ENCODE data around the gene PSMG1. TPM values are rescaled to one million over a fixed set of nuclear protein-coding genes. Genes with fewer than 3 reads are reported as not detected.
"Not testable (repeated sequence)": the region's sequence is repeated elsewhere in the genome, so short reads cannot be mapped to it uniquely, and the experiment has no call there.

Gene PSMG1, protein sequence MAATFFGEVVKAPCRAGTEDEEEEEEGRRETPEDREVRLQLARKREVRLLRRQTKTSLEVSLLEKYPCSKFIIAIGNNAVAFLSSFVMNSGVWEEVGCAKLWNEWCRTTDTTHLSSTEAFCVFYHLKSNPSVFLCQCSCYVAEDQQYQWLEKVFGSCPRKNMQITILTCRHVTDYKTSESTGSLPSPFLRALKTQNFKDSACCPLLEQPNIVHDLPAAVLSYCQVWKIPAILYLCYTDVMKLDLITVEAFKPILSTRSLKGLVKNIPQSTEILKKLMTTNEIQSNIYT
- total RNA-seq, result 18.2 TPM

DNA sequence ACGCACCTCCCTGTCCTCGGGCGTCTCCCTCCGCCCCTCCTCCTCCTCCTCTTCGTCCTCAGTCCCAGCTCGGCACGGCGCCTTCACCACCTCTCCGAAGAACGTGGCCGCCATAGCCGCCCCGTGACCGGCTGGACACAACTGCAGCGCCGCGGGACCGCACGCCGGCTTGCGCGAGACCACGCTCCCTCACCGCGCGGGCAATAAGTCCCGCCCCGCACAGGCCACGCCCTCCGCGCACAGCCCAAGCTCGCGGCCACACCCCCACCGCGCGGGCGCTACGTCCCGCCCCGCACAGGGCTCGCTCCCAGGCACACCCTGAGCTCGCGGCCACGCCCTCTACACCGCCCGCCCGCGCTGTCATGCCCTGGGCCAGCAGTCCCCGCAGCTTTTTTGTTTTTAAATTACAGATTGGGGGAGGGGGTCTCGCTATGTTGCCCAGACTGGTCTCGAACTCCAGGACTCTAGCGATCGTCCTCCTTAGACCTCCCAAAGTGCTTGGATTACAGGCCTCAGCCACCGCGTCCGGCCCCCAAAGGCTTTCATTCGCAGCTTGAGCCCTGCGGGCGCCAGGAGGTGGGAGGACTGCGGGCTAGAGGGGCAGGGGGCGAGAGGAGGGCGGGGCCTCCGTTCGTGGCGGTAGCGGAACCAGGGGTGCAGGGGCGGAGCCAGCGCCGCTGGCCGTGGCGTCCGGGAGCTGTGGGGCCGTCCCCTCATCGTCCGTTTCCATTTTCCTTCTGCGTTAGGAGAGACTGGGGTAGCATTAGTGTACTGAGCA, at the start of gene PSMG1:
TSS of gene PSMG1 (minus strand) at position 180 of the 778 bp plus-strand sequence. CDS start at position 114, 66 bp downstream.
- intact Hi-C loops (cut with DNase I), result loop anchor here (10.0 kb wide), 1 partner anchor 201 kb away; a partner anchor contains a TSS
- peak; percentile 96 for DNase-seq (ENCODE audit: low spot score)
- peak; percentile 97 for ATAC-seq

DNA sequence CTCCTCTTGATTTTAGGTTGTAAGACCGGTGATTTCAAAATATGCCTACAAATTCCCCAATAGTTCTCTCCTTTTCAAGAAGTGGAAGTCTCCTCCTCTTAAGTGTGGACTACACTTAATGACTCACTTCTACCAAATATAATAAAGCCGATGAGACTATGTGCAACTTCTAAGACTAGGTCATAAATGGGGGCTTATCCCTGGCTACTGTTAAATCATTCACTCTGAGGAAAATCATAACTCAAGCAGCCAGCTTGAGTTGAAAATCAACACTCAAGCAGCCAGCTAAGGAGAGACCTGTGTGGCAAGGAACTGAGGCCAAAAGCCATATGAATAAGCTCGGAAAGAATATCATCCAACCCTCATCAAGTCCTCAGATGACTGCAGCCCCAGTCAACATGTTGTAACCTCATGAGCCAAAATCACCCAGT, 49.6 kb upstream of the PSMG1 start:
- no peak for DNase-seq (ENCODE audit: low spot score)
- ATAC-seq, result no peak
- intact Hi-C loops (cut with DNase I), result no loop called here

DNA sequence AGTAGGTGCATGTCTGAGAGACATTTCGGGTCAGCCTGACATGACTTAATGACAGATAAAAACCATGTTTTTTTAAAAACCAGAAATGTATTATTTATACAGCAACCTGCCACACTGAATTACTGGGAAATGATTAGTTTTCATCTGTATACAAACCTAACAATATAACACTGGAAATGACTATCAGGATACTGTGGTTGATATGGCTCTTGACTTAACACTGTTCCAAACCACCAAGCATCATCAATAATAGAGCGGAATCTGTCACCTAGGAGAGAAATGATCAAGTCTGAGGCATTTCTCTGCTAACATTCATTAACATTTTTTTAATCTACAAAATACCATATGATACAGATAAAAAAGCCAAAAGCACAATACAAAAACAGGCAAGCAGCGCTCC, 41.7 kb upstream of the PSMG1 start:
- intact Hi-C loops (cut with DNase I), result no loop called here
- ATAC-seq (no peak), DNase-seq (ENCODE audit: low spot score) (no peak)

DNA sequence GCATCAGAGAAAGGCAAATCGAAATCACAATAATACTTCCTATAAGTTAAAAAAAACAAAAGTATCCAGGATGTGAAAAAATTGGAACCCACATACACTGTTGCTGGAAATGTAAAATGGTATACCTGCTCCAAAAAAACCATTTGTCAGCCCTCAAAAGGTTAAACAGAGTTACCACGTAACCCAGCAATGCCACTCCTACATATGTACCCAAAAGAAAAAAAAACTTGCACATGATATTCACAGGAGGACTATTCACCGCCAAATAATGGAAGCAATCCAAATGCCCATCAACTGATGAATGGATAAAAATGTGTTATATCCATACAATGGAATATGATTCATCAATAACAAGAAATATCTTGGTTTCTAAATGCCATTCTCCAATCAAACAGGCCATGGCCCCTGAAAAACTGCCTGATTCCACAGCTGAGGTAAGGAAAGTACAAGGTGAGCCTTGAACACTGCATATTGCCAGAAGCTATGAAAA, 38.8 kb upstream of the PSMG1 start:
- DNase-seq (ENCODE audit: low spot score) (no peak), ATAC-seq (no peak)
- intact Hi-C loops (cut with DNase I), result no loop called here

DNA sequence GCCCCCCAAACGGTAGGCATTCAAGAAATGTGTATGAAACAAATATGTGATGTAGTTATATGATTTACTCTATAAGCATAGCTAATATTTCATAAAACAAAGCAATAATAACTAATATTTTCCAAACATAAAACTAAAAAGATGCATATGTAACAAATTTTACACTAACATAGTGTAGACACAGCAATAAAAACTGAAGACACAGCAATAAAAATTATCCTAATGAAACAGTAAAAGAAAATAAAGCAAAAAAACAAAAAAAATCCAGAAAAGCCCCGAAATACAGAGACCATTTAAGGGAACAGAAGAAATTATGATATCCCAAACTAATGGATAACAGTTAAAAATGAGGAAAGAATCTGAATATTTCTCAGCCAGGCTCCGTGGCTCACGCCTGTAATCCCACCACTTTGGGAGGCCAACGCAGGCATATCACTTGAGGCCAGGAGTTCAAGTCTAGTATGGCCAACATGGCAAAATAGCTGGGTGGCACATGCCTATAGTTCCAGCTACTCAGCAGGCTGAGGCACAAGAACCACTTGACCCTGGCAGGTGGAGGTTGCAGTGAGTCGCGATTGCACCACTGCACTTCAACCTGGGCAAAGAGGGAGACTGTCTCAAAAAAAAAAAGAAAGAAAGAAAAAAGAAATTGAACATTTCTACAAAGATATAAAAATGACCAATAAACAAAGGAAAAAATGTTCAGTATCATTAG, 38.2 kb upstream of the PSMG1 start:
- intact Hi-C loops (cut with DNase I), result no loop called here
- no peak for DNase-seq (ENCODE audit: low spot score)
- no peak for ATAC-seq

DNA sequence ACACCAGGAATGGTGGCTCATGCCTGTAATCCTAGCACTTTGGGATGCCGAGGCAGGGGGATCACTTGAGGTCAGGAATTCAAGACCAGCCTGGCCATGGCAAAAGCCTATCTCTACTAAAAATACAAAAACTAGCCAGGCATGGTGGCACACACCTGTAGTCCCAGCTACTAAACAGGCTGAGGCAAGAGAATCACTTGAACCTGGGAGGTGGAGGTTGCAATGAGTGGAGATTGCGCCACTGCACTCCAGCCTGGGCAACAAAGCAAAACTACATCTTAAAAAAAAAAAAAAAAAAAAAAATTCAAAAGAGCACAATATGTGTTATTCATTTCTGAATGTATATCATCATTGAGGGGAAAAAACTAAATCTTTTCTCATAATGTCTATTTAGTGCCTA, 37.6 kb upstream of the PSMG1 start:
- ATAC-seq; intact Hi-C loops (cut with DNase I); DNase-seq (ENCODE audit: low spot score): not testable (repeated sequence)

DNA sequence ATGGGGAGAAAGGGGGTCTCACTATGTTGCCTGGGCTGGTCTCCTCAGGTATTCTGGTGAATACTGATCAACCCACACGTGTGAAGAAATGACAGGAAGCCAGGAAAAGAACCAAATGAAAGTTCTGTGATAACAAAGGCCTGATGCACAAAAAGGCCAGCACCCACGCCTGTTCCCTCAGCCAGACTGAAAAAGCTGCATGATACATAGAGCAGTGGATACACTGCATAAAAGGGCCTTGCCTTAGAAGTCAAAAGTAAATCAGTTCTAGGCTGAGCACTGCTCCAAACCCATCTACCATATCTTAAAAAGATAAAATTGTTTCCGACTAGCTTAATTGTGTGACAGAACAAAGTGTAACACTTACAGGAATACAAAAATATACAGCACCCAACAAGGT, 36.9 kb upstream of the PSMG1 start:
- ATAC-seq (no peak), DNase-seq (ENCODE audit: low spot score) (no peak)
- intact Hi-C loops (cut with DNase I), result no loop called here

DNA sequence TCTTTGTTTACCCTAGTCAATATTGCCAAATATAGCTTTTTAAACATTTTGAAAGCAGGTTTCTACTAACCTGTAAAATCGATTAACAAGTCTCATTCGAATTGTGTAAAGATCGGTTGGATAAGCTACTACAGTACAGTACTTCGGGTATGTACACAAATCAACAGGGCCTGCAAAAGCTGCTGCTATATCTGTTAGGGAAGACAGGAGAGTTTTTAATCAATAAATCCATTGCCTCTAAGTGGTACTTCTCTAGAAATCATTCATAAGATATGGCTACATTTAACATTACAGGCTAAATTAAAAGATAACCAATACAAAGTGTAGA, 34.8 kb upstream of the PSMG1 start:
- no peak for ATAC-seq
- intact Hi-C loops (cut with DNase I), result no loop called here

DNA sequence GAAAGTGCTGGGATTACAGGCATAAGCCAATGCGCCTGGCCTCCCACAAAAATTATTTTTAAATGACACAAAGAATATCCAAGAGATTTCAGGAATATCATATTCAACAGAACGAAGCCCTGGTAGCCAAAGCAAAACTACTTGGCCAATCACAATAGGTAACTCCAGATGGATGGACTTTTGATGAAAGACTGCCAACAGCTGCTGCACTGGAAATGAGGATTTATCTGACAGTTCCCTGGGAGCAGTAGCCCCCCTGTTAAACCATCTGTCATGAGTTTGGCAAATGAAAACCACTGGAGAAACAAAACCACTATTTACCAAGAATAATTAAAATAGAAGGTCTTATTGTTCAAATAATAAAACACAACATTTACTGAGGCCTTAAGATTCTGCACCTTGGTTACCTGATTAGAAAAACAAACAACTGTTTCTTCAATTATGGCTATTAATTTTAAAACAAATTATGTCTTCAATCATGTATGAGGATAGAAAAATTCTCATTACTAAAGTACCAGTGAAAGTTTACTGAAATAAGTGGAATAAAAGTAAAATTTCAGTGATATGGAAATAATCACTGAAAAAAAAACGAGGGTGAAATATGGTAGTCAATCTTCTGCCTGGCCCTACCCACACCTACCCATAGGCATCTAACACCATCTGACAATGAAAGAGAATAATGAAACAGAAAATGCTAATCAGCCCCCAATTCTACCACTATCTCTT, 34.3 kb upstream of the PSMG1 start:
- no peak for DNase-seq (ENCODE audit: low spot score)
- intact Hi-C loops (cut with DNase I), result no loop called here
- no peak for ATAC-seq

More for the DNA sequence above, 34.8 kb upstream of the PSMG1 start:
- no peak for DNase-seq (ENCODE audit: low spot score)

DNA sequence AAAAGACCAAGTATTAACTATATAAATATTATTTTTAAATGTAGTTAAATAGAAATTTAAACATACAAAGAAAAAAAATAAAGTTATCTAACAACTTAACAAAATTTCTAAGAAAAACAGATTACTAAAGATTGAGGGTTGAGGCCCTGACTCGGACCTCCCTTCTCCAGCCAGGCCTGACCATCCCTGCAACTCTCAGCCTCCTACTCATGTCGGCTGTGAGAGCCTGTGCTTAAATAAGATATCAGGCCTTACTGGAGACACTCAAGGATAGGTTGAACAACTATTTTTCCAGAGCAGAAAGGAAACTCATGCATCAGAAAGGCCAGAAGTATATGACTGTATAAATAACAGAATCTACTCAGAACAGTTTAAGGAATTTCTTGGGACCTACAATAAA, 33.0 kb upstream of the PSMG1 start:
- ATAC-seq (no peak), DNase-seq (ENCODE audit: low spot score) (no peak)
- intact Hi-C loops (cut with DNase I), result no loop called here

DNA sequence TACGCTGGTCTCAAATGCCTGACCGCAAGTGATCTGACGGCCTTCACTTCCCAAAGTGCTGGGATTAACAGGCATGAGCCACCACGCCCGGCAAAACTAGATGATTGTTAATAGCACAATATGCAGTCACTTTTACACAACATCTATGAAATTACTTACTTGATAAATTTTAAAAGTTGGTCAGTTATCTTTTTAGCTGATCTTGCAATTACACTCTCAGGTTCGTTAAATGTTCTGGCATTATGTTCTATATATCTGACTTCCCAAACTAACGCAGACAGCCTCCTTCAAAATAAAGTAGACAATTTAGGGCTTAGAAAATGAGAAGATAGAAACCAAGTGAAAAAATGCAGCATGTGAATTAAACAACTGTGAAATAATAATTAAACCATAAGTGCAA, 31.8 kb upstream of the PSMG1 start:
- intact Hi-C loops (cut with DNase I), result no loop called here
- DNase-seq (ENCODE audit: low spot score) (no peak), ATAC-seq (no peak)

DNA sequence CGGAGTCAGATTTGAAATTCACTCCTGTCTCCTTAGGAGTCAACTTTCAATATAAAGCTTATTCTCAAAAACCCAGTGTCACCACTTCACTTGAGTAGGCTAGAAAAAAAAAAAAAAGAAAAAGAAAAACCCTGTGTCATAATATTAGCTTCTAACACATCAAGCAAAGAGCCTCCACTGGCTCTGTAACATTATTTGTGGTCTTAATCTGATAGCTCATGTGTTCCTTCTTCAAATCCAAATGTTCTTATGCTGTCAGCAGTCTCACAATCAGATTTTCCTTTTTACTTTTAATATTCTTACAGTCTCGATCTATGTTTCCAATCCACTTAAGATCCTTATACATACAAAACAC, 26.1 kb upstream of the PSMG1 start:
- no peak for ATAC-seq
- intact Hi-C loops (cut with DNase I), result no loop called here

DNA sequence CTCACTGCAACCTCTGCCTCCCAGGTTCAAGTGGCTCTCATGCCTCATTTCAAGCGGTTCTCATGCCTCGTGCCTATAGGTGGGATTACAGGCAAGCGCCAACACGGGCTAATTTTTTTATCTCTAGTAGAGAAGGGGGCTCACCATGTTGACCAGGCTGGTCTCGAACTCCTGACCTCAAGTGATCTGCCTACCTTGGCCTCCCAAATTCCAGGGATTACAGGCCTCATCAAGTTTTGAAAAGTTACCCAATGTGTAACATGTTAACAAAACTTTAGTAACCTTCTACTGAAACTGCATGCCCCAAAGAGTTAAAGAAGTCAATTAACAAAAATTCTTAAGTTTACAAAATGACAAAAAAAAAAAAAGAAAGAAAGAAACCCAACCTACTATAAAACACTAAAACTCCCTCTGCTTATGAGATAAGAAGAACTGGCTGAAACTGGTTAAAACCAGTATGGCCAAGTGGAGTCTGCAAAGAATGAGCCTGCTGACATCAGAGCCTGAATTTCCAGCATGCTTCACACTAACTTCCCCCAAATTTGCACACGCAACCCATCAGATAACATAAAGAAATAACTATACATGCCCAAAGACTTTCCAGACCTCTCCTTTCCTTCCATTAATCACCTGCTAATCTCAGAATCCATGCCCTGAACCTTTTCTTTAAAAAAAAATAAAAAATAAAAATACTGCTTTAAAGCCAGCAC, 25.5 kb upstream of the PSMG1 start:
- intact Hi-C loops (cut with DNase I), result no loop called here
- no peak for ATAC-seq

More for the DNA sequence above, 26.1 kb upstream of the PSMG1 start:
- no peak for DNase-seq (ENCODE audit: low spot score)

DNA sequence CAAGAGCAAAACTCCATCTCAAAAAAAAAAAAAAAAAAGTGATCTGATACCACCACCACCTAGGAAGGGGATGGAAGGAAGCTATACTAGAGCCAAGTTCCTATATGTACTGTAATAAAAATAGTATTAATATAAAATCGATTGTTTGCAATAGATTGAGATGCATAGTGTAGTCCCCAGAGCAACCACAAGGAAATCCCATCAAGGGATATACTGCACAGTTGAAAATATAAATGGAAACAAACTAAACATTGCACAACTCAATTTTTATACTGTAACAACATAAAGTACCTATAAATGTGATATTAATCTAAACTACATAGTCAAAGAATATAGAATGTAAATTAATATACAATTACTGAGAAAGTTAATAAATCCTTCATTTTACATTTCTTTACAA, 20.9 kb upstream of the PSMG1 start:
- DNase-seq (ENCODE audit: low spot score), result no peak
- no peak for ATAC-seq
- intact Hi-C loops (cut with DNase I), result no loop called here

More for the DNA sequence above, 25.5 kb upstream of the PSMG1 start:
- DNase-seq (ENCODE audit: low spot score), result no peak

DNA sequence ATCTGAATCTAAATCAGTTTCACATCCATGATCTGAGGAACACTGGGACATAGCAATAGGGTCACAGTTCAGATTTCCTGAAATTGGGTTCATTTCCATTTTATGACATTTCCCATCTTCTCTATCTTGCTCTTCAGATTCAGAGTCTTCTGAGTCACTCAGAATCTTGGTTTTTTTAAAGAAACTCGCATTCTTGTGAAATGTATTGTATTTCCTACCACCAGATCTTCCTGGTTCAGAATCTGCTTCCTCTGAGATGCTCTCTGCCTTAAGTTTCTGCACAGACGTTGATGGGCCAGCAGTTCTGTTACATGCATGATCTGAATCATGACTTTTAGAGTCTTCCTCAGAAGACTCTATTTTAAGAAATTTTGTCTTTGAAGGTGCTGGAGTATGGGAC, 15.5 kb upstream of the PSMG1 start:
- intact Hi-C loops (cut with DNase I), result no loop called here
- no peak for DNase-seq (ENCODE audit: low spot score)

DNA sequence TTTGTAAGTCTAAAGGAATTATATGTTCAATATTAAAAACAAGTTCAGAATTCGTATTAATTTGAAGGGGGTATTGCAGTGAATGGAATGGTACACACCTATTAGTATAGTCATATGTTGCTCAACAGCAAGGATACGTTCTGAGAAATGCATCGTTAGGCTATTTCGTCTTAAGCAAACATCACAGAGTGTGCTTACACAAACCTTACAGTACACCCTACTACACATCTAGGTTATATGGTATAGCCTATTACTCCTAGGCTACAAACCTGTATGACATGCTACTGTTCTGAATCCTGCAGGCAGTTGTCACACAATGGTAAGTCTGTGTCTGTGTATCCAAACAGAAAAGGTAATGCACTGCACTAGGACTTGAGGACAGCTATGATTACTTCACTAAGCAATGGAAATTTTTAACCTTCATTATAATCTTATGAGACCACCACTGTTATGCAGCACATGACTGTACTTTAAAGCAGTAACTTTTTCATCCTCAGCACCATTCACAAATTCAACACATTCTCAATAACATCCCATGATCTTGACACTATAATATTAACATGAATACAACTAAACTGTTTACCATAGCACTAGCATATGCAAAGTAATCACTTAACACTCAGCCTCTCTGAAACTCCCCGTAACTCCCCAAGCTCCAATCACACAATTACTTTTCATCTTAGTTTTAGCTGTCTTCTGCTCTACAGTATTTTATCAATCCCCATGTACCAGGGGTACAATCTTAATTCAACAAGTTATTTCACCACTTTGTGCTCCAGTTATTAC, 14.4 kb upstream of the PSMG1 start:
- intact Hi-C loops (cut with DNase I), result no loop called here
- no peak for ATAC-seq

More for the DNA sequence above, 15.5 kb upstream of the PSMG1 start:
- ATAC-seq, result no peak

DNA sequence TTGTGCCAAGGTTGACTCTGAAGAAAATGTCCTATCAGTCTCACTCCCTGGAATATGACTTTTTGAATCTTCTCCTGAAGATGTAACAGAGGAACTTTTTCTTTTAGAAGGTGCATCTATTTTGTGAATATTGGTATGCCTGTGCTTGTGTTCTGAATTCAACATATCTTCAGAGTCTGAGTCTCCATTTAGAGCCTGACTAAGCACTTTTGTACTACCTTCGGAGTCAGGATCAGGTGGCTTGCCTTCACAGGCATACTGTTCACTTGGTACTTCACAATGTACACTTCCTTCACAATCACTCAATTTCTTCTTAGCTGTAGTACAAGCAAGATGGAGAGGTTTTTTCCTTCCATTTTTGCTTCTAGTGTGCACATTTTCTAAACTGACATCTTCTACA, 13.6 kb upstream of the PSMG1 start:
- intact Hi-C loops (cut with DNase I), result no loop called here
- ATAC-seq (no peak), DNase-seq (ENCODE audit: low spot score) (no peak)

More for the DNA sequence above, 14.4 kb upstream of the PSMG1 start:
- no peak for DNase-seq (ENCODE audit: low spot score)

DNA sequence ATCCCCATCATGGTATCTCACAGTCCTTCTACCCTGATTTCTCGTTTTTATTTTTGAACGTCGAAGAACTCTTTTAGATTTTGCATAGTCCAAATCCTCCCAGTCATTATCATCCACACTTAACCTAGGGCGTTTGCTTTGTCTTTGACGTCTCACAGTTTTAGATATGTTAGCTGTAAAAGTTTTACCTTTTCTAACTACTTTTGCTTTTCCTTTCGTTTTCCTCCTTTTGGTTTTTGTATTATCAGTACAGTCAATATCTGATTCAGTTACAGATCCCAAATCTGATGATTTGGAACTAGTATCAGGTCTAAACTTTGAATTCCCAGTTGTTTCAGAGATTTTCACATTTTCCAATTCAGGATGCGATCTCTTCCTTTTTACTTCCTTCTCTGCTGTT, 13.1 kb upstream of the PSMG1 start:
- no peak for DNase-seq (ENCODE audit: low spot score)
- intact Hi-C loops (cut with DNase I), result no loop called here
- ATAC-seq, result no peak

All from sciatic nerve (tissue), 2 donors.